CD14-positive monocyte (primary cell): ENCODE data around the gene SYNDIG1. TPM values are rescaled to one million over a fixed set of nuclear protein-coding genes. Genes with fewer than 3 reads are reported as not detected.

Experiments used
- DNase-seq, 3 donors: peaks; one replicate each; pipeline ENCODE4 v3.0.0-alpha.2; 2011 to 2022
- H2AFZ ChIP-seq: 2 replicates; pipeline ENCODE4 v1.6.0; 2012; ENCODE audit warnings: mild to moderate bottlenecking, low read depth, low read length, inconsistent platforms; ENCODE audit not compliant: insufficient read depth, poor library complexity, severe bottlenecking
- H3K27ac ChIP-seq, 2 donors: 1 replicate in 1 of 2; 2 replicates in 1 of 2; pipeline ENCODE4 v1.5.1; 2012 to 2013; ENCODE audit warnings: low read length in 2 of 2, control low read depth in 1 of 2, inconsistent platforms in 1 of 2, low read depth in 1 of 2, mild to moderate bottlenecking in 1 of 2
- H3K27me3 ChIP-seq, 2 donors: one replicate each; pipeline versions ENCODE4 v1.6.0 to v1.6.1; 2011 to 2013; ENCODE audit warnings: low read length in 2 of 2; ENCODE audit not compliant: control insufficient read depth in 2 of 2, insufficient read depth in 2 of 2
- H3K36me3 ChIP-seq, 2 donors: replicated peaks in 1 of 2; 1 replicate in 1 of 2; 2 replicates in 1 of 2; pipeline versions ENCODE4 v1.5.1 to v1.6.1; 2012 to 2013; ENCODE audit warnings: low read length in 2 of 2, control low read depth in 1 of 2, inconsistent platforms in 1 of 2, mild to moderate bottlenecking in 1 of 2; ENCODE audit not compliant: insufficient read depth in 2 of 2, control insufficient read depth in 1 of 2
- H3K4me1 ChIP-seq, 2 donors: 1 replicate in 1 of 2; 2 replicates in 1 of 2; pipeline versions ENCODE4 v1.5.1 to v1.6.1; 2012 to 2013; ENCODE audit warnings: low read length in 2 of 2, control low read depth in 1 of 2, inconsistent platforms in 1 of 2, mild to moderate bottlenecking in 1 of 2, moderate library complexity in 1 of 2; ENCODE audit not compliant: insufficient read depth in 2 of 2, control insufficient read depth in 1 of 2
- H3K4me2 ChIP-seq: replicated peaks from 2 replicates; pipeline ENCODE3; 2012; ENCODE audit warnings: low read length, moderate library complexity, mild to moderate bottlenecking; ENCODE audit not compliant: poor library complexity, severe bottlenecking; ENCODE audit errors: extremely low read depth
- H3K4me3 ChIP-seq, 3 experiments: fragments of 200-600 bp in 1 of 3; sonication (generic) in 1 of 3; replicated peaks in 1 of 3; 1 replicate in 2 of 3; 2 replicates in 1 of 3; pipeline ENCODE4 v1.5.1; 2011 to 2013; ENCODE audit warnings: low read length in 3 of 3, mild to moderate bottlenecking in 3 of 3, control low read depth in 2 of 3, low read depth in 2 of 3, inconsistent platforms in 1 of 3, moderate library complexity in 1 of 3
- H3K79me2 ChIP-seq: 2 replicates; pipeline ENCODE4 v1.6.0; 2012; ENCODE audit warnings: mild to moderate bottlenecking, control low read depth, inconsistent platforms, low read length, moderate library complexity; ENCODE audit not compliant: insufficient read depth
- H3K9ac ChIP-seq: 2 replicates; pipeline ENCODE4 v1.6.0; 2017; ENCODE audit warnings: low read length, mild to moderate bottlenecking; ENCODE audit not compliant: insufficient read depth, poor library complexity, severe bottlenecking
- H3K9me3 ChIP-seq, 2 donors: replicated peaks in 1 of 2; 1 replicate in 1 of 2; 2 replicates in 1 of 2; pipeline versions ENCODE4 v1.5.1 to v1.6.1; 2012 to 2013; ENCODE audit warnings: low read length in 2 of 2, control low read depth in 1 of 2; ENCODE audit not compliant: control insufficient read depth in 1 of 2, insufficient read depth in 1 of 2
- H4K20me1 ChIP-seq: 2 replicates; pipeline ENCODE4 v1.6.0; 2012; ENCODE audit warnings: mild to moderate bottlenecking, low read length, control low read depth, moderate library complexity; ENCODE audit not compliant: insufficient read depth
- H3K27ac Mint-ChIP-seq, 7 donors: one replicate each; pipeline ENCODE4 v1.8.0; 2020; ENCODE audit warnings: mild to moderate bottlenecking in 7 of 7, mixed read lengths in 7 of 7, moderate library complexity in 6 of 7, inconsistent platforms in 2 of 7
- H3K27me3 Mint-ChIP-seq, 3 donors: one replicate each; pipeline ENCODE4 v1.8.0; 2021 to 2022; ENCODE audit warnings: low read depth in 3 of 3, mild to moderate bottlenecking in 3 of 3, mixed read lengths in 3 of 3, moderate library complexity in 3 of 3, inconsistent platforms in 1 of 3
- H3K36me3 Mint-ChIP-seq, 2 donors: one replicate each; pipeline ENCODE4 v1.8.0; 2020; ENCODE audit warnings: mixed read lengths in 2 of 2, inconsistent platforms in 1 of 2, mild to moderate bottlenecking in 1 of 2
- H3K4me1 Mint-ChIP-seq: one replicate; pipeline ENCODE4 v1.8.0; 2020; ENCODE audit warnings: mild to moderate bottlenecking, mixed read lengths
- H3K4me3 Mint-ChIP-seq, 2 donors: one replicate each; pipeline ENCODE4 v1.8.0; 2020; ENCODE audit warnings: mild to moderate bottlenecking in 2 of 2, mixed read lengths in 2 of 2, moderate library complexity in 1 of 2
- H3K9me3 Mint-ChIP-seq, 7 donors: one replicate each; pipeline ENCODE4 v1.8.0; 2020 to 2022; ENCODE audit warnings: mixed read lengths in 7 of 7, mild to moderate bottlenecking in 6 of 7, moderate library complexity in 6 of 7, inconsistent platforms in 2 of 7
- CTCF ChIP-seq: fragments of 200-600 bp; IDR thresholded peaks from one replicate; pipeline ENCODE4 v1.8.0; 2022; ENCODE audit warnings: antibody characterized with exemption, mild to moderate bottlenecking
- WGBS: methylation state at CpG from one replicate; pipeline ENCODE4 v1.1.5; 2013; ENCODE audit warnings: missing lambda C conversion rate; ENCODE audit not compliant: insufficient coverage; 5-methylcytosine and 5-hydroxymethylcytosine counted together
- intact Hi-C, 2 donors: fragments of 100-400 bp; cut with micrococcal nuclease; formaldehyde crosslinking; loops; one replicate each; pipeline versions ENCODE4 v1.15.0 to v1.15.1; 2023
- polyA plus RNA-seq, 3 donors: library from polyadenylated mRNA; depleted of rRNA in 1 of 3; unstranded in 2 of 3; stranded (reverse) in 1 of 3; fragments of 300-500 nt in 2 of 3; fragments of >200 nt in 1 of 3; fragmentation: Illumina TruSeq in 2 of 3; gene quantifications; 1 replicate in 2 of 3; 2 replicates in 1 of 3; pipeline ENCODE4 v1.2.3, GENCODE V29; 2012 to 2021

SYNDIG1 gene
- polyA plus RNA-seq, 3 donors: not detected

GRCh38 chr20:24478584-24478983 is 9.2 kb downstream of the SYNDIG1 start:
- WGBS: 88% methylated on average over 5 of the region's 7 CpGs
- DNase-seq: no peak
- Histone ChIP-seq H3K4me3 (no peak overlapping the region), H3K4me2 (no peak overlapping the region), H4K20me1 (no peaks in the 10 kb centered on the region), H3K9me3 (no peaks in the 10 kb centered on the region), H3K79me2 (no peaks in the 10 kb centered on the region), H3K27me3 (no peaks in the 10 kb centered on the region), H2AFZ (no peak overlapping the region), H3K4me1 (no peaks in the 10 kb centered on the region), H3K9ac (no peak overlapping the region), H3K36me3 (no peaks in the 10 kb centered on the region), H3K27ac (no peak overlapping the region)
- intact Hi-C loops: no loop called here
- Mint-ChIP-seq H3K27me3 (peaks cover 3 to 11% (median 10%) of the 10 kb centered on the region in 3 donors), H3K27ac (no peak overlapping the region), H3K4me3 (no peak overlapping the region), H3K36me3 (no peaks in the 10 kb centered on the region), H3K4me1 (no peaks in the 10 kb centered on the region), H3K9me3 (no peaks in the 10 kb centered on the region)
- no peak for TF ChIP-seq CTCF

GRCh38 chr20:24479106-24479505 is 9.7 kb downstream of the SYNDIG1 start:
- no peaks in the 10 kb centered on the region for H3K36me3 Mint-ChIP-seq
- Histone ChIP-seq H3K4me2 (no peak overlapping the region), H3K27me3 (no peaks in the 10 kb centered on the region), H3K4me3 (no peak overlapping the region), H3K27ac (no peak overlapping the region), H3K9me3 (no peaks in the 10 kb centered on the region), H2AFZ (no peak overlapping the region), H3K4me1 (no peaks in the 10 kb centered on the region), H3K9ac (no peak overlapping the region), H3K36me3 (no peaks in the 10 kb centered on the region), H3K79me2 (no peaks in the 10 kb centered on the region), H4K20me1 (no peaks in the 10 kb centered on the region)
- no peak overlapping the region for H3K27ac Mint-ChIP-seq
- no peak for DNase-seq
- H3K4me3 Mint-ChIP-seq: no peak overlapping the region
- TF ChIP-seq CTCF: no peak
- H3K9me3 Mint-ChIP-seq: no peaks in the 10 kb centered on the region
- H3K4me1 Mint-ChIP-seq: no peaks in the 10 kb centered on the region
- H3K27me3 Mint-ChIP-seq: peaks cover 5 to 11% (median 9%) of the 10 kb centered on the region in 3 donors
- 93% methylated on average over 4 of the region's 4 CpGs for WGBS
- intact Hi-C loops: no loop called here
